ENCODE data around the gene TMEM116. TPM values are rescaled to one million over a fixed set of nuclear protein-coding genes. Genes with fewer than 3 reads are reported as not detected.

TMEM116 gene
- total and polyA plus RNA-seq, 9 donors = 9.1 to 17.9 (median 11.3) TPM

- Histone ChIP-seq H3K27ac (no peak overlapping the region), H3K27me3 (no peaks in the 10 kb centered on the region), H3K9me3 (no peaks in the 10 kb centered on the region), H3K36me3 (no peaks in the 10 kb centered on the region), H3K4me3 (no peak overlapping the region), H3K4me1 (ENCODE audit: insufficient read depth) (no peaks in the 10 kb centered on the region)
- intact Hi-C loops (cut with DNase I) = no loop called here
- no peak for DNase-seq
- TF ChIP-seq POLR2A (IDR thresholded peaks at IDR 0.05) (no peak), CTCF (IDR thresholded peaks at IDR 0.05) (no peak), EP300 (IDR thresholded peaks at IDR 0.05) (no peak)
These were observed 108.5 kb downstream of the TMEM116 start for GRCh38 chr12:111904446-111904975.

GRCh38 chr12:111901182-111901581, 111.8 kb downstream of the TMEM116 start:
- TF ChIP-seq EP300 (IDR thresholded peaks at IDR 0.05) (no peak), CTCF (IDR thresholded peaks at IDR 0.05) (no peak), POLR2A (IDR thresholded peaks at IDR 0.05) (no peak)

DNA sequence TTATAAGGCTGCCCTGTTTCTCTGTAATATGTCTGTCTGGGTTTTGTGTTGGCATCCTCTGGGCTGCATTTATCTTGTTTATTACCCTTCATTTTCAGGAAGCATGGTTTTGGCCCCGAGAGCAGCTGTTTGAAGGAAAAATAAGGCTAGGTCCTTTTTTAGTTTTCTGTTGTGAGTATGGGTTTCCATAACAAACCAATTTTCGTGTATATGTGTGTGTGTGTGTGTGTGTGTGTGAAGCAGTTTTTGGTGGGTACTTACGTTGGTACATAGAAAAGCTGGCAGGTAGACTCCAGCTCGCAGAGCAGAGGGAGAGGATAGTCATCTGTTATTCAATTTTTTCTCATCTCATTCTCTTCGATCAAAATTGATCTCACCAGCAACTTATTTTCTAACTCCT, 118.4 kb downstream of the TMEM116 start:
- Histone ChIP-seq H3K9me3 (no peaks in the 10 kb centered on the region), H3K4me1 (ENCODE audit: insufficient read depth) (no peaks in the 10 kb centered on the region), H3K27me3 (no peaks in the 10 kb centered on the region), H3K36me3 (no peaks in the 10 kb centered on the region), H3K27ac (no peak overlapping the region), H3K4me3 (no peak overlapping the region)
- DNase-seq = no peak
- TF ChIP-seq CTCF (IDR thresholded peaks at IDR 0.05) (no peak), POLR2A (IDR thresholded peaks at IDR 0.05) (no peak), EP300 (IDR thresholded peaks at IDR 0.05) (no peak)
- 61 to 70% (median 69%) methylated on average over 5 of the region's 5 CpGs for WGBS, 3 donors
- intact Hi-C loops (cut with DNase I) = no loop called here

More at GRCh38 chr12:111901182-111901581, 111.8 kb downstream of the TMEM116 start:
- intact Hi-C loops (cut with DNase I) = no loop called here
- H3K27me3 ChIP-seq = no peaks in the 10 kb centered on the region
- no peak overlapping the region for H3K27ac ChIP-seq
- no peaks in the 10 kb centered on the region for H3K9me3 ChIP-seq
- H3K4me1 ChIP-seq (ENCODE audit: insufficient read depth) = no peaks in the 10 kb centered on the region
- H3K36me3 ChIP-seq = no peaks in the 10 kb centered on the region
- H3K4me3 ChIP-seq = no peak overlapping the region
- no peak for DNase-seq
- 71 to 84% (median 74%) methylated on average over 4 of the region's 4 CpGs for WGBS, 3 donors

GRCh38 chr12:111893287-111893686, 119.7 kb downstream of the TMEM116 start:
- Histone ChIP-seq H3K9me3 (no peaks in the 10 kb centered on the region), H3K27me3 (no peaks in the 10 kb centered on the region), H3K27ac (no peak overlapping the region), H3K4me1 (ENCODE audit: insufficient read depth) (no peaks in the 10 kb centered on the region), H3K36me3 (no peaks in the 10 kb centered on the region), H3K4me3 (no peak overlapping the region)
- TF ChIP-seq EP300 (IDR thresholded peaks at IDR 0.05) (no peak), CTCF (IDR thresholded peaks at IDR 0.05) (no peak), POLR2A (IDR thresholded peaks at IDR 0.05) (no peak)
- intact Hi-C loops (cut with DNase I) = no loop called here
- no peak for DNase-seq
- 68 to 80% (median 79%) methylated on average over 2 of the region's 2 CpGs for WGBS, 3 donors
